ENCODE results near the gene TMEM260. TPM values are rescaled to one million over a fixed set of nuclear protein-coding genes. Genes with fewer than 3 reads are reported as not detected.

The TMEM260 gene
- total and polyA plus RNA-seq, 2 experiments from 2014 or later: 13.3 to 22.9 TPM

GRCh38 chr14:56666294-56666693, 86.7 kb downstream of the TMEM260 start:
- ATAC-seq (no peak), DNase-seq (ENCODE audit: low spot score) (no peak)
- TF ChIP-seq JUNB (IDR thresholded peaks at IDR 0.05; ENCODE audit: unreplicated experiment): no peak
- TF ChIP-seq POLR2AphosphoS5 (IDR thresholded peaks at IDR 0.05; ENCODE audit: low read depth): no peak
- TF ChIP-seq ZNF462 (CRISPR knock-in tag; IDR thresholded peaks at IDR 0.05): no peak
- no peak for TF ChIP-seq REST (IDR thresholded peaks at IDR 0.05; ENCODE audit: unreplicated experiment)
- no peak for TF ChIP-seq CREB1 (CRISPR knock-in tag; IDR thresholded peaks at IDR 0.05; ENCODE audit: low read depth)
- TF ChIP-seq ZNF114 (CRISPR knock-in tag; IDR thresholded peaks at IDR 0.05): no peak
- TF ChIP-seq ETS1 (IDR thresholded peaks at IDR 0.05): no peak
- no peak for TF ChIP-seq ZNF331 (CRISPR knock-in tag; IDR thresholded peaks at IDR 0.05; ENCODE audit: low read depth)
- TF ChIP-seq EZH2phosphoT487 (IDR thresholded peaks at IDR 0.05; ENCODE audit: unreplicated experiment): no peak
- TF ChIP-seq CTCF (conservative IDR thresholded peaks at IDR 0.05; ENCODE audit: low read depth in 2 of 2): no peak
- TF ChIP-seq EZH2 (IDR thresholded peaks at IDR 0.05; ENCODE audit: low read depth, unreplicated experiment): no peak
- no peak for TF ChIP-seq NANOG (IDR thresholded peaks at IDR 0.05; ENCODE audit: borderline replicate concordance)
- TF ChIP-seq STAT1 (IDR thresholded peaks at IDR 0.05; ENCODE audit: unreplicated experiment): no peak
- Histone ChIP-seq H3F3A (replicated peaks; ENCODE audit: low read depth) (no peaks in the 10 kb centered on the region), H3K36me3 (ENCODE audit: insufficient read depth) (peaks cover 11% of the 10 kb centered on the region; the same call in 1 of the 2 replicates), H4K20me1 (replicated peaks; ENCODE audit: insufficient read depth) (no peaks in the 10 kb centered on the region), H3K27ac (ENCODE audit: low read depth) (no peak overlapping the region), H3K79me2 (replicated peaks; ENCODE audit: insufficient read depth) (no peaks in the 10 kb centered on the region), H2AFZ (no peak overlapping the region), H3K9me2 (ENCODE audit: insufficient read depth) (0 out of 2 replicates have a peak, but pooled peaks cover 4% of the 10 kb centered on the region), H3K4me3 (no peak overlapping the region), H3K4me1 (ENCODE audit: insufficient read depth) (peaks cover 7% of the 10 kb centered on the region), H3K27me3 (ENCODE audit: insufficient read depth) (no peaks in the 10 kb centered on the region), H3K4me2 (no peak overlapping the region)
- Mint-ChIP-seq H3K4me1 (peaks cover 16% of the 10 kb centered on the region), H3K9me3 (peaks cover 30% of the 10 kb centered on the region), H3K27ac (no peak overlapping the region), H3K36me3 (ENCODE audit: low read depth) (peaks cover 30% of the 10 kb centered on the region), H3K27me3 (ENCODE audit: insufficient read depth, low read depth, poor library complexity) (peaks cover 13% of the 10 kb centered on the region), H3K4me3 (no peak overlapping the region; the same call in 2 of the 3 replicates)
